Left ventricle myocardium inferior (tissue), 1 donor: ENCODE measurements around the gene RMI1. TPM values are rescaled to one million over a fixed set of nuclear protein-coding genes. Genes with fewer than 3 reads are reported as not detected.

Source experiments
- DNase-seq: peaks from one replicate; pipeline ENCODE4 v3.0.0-alpha.2; 2020
- H3K27ac ChIP-seq: fragments of 200-600 bp; replicated peaks from 2 replicates; pipeline ENCODE4 v1.8.0; 2021
- H3K27me3 ChIP-seq: fragments of 200-600 bp; 2 replicates; pipeline ENCODE4 v1.8.0; 2021; ENCODE audit warnings: low read depth
- H3K36me3 ChIP-seq: fragments of 200-600 bp; 2 replicates; pipeline ENCODE4 v1.8.0; 2021
- H3K4me1 ChIP-seq: fragments of 200-600 bp; 2 replicates; pipeline ENCODE4 v1.8.0; 2021
- H3K4me3 ChIP-seq: fragments of 200-600 bp; 2 replicates; pipeline ENCODE4 v1.8.0; 2021; ENCODE audit warnings: mild to moderate bottlenecking, moderate library complexity
- H3K9me3 ChIP-seq: fragments of 200-600 bp; replicated peaks from 2 replicates; pipeline ENCODE4 v1.8.0; 2021
- CTCF ChIP-seq: fragments of 200-600 bp; IDR thresholded peaks from 2 replicates; pipeline ENCODE4 v1.8.0; 2021; ENCODE audit warnings: antibody characterized with exemption, mild to moderate bottlenecking, borderline replicate concordance
- intact Hi-C: fragments of 100-400 bp; cut with micrococcal nuclease; formaldehyde crosslinking; loops from one replicate; pipeline ENCODE4 v1.11.0; 2022
- total RNA-seq: library from RNA; stranded (reverse); fragmentation: NEBNext Ultra II Directional; extraction: Animal tissue kit (Norgen Biotek cat#: 25700); gene quantifications from one replicate; pipeline ENCODE4 v1.2.1, GENCODE V29; 2021
- donor health status: DM: no; HTN: yes; CAD: no; lungs with severe emphysema.

Gene RMI1
- total RNA-seq, 1 donor from 2014 or later, result 5.2 TPM

GRCh38 chr9:83956086-83956435 is 24.5 kb upstream of the RMI1 start:
- peaks cover 41% of the 10 kb centered on the region for H3K36me3 ChIP-seq
- H3K9me3 ChIP-seq, result no peaks in the 10 kb centered on the region
- DNase-seq, result peak; percentile 46
- H3K27me3 ChIP-seq, result no peaks in the 10 kb centered on the region
- no peak for TF ChIP-seq CTCF
- peaks cover 26% of the 10 kb centered on the region for H3K4me1 ChIP-seq
- peak overlapping the region; percentile 79 for H3K4me3 ChIP-seq
- intact Hi-C loops, result no loop called here
- peak overlapping the region; percentile 84 for H3K27ac ChIP-seq

GRCh38 chr9:83956436-83957247 is 24.0 kb upstream of the RMI1 start:
- intact Hi-C loops, result no loop called here
- peak overlapping the region; percentile 84 for H3K27ac ChIP-seq
- no peaks in the 10 kb centered on the region for H3K27me3 ChIP-seq
- DNase-seq, result peak; percentile 79
- H3K9me3 ChIP-seq, result no peaks in the 10 kb centered on the region
- TF ChIP-seq CTCF, result no peak
- peak overlapping the region; percentile 79 for H3K4me3 ChIP-seq
- H3K36me3 ChIP-seq, result peaks cover 35% of the 10 kb centered on the region
- H3K4me1 ChIP-seq, result peaks cover 26% of the 10 kb centered on the region

- peaks cover 26% of the 10 kb centered on the region for H3K4me1 ChIP-seq
- TF ChIP-seq CTCF, result no peak
- peak overlapping the region; percentile 84 for H3K27ac ChIP-seq
- H3K9me3 ChIP-seq, result no peaks in the 10 kb centered on the region
- intact Hi-C loops, result no loop called here
- H3K4me3 ChIP-seq, result peak overlapping the region; percentile 79
- DNase-seq, result no peak
- H3K27me3 ChIP-seq, result no peaks in the 10 kb centered on the region
- H3K36me3 ChIP-seq, result peaks cover 30% of the 10 kb centered on the region
Measured at GRCh38 chr9:83957248-83957513, 23.4 kb upstream of the RMI1 start.

- H3K27me3 ChIP-seq, result no peaks in the 10 kb centered on the region
- peaks cover 11% of the 10 kb centered on the region for H3K36me3 ChIP-seq
- no peak overlapping the region for H3K4me3 ChIP-seq
- DNase-seq, result no peak
- no peaks in the 10 kb centered on the region for H3K9me3 ChIP-seq
- peaks cover 26% of the 10 kb centered on the region for H3K4me1 ChIP-seq
- TF ChIP-seq CTCF, result no peak
- intact Hi-C loops, result no loop called here
- no peak overlapping the region for H3K27ac ChIP-seq
Measured at GRCh38 chr9:83959061-83959460, 21.5 kb upstream of the RMI1 start.

GRCh38 chr9:83960991-83961390 is 19.6 kb upstream of the RMI1 start:
- peaks cover 2% of the 10 kb centered on the region for H3K36me3 ChIP-seq
- H3K27ac ChIP-seq, result no peak overlapping the region
- H3K4me1 ChIP-seq, result peaks cover 21% of the 10 kb centered on the region
- H3K4me3 ChIP-seq, result no peak overlapping the region
- no peaks in the 10 kb centered on the region for H3K27me3 ChIP-seq
- TF ChIP-seq CTCF, result no peak
- intact Hi-C loops, result no loop called here
- no peak for DNase-seq
- no peaks in the 10 kb centered on the region for H3K9me3 ChIP-seq
